Measurements from ENCODE around the gene CENPW.

CENPW gene

GRCh38 chr6:126373344-126373743 lies 33.4 kb downstream of the CENPW start:
- no peak for DNase-seq (ENCODE audit: low spot score)

GRCh38 chr6:126374372-126374771 lies 34.5 kb downstream of the CENPW start:
- DNase-seq (ENCODE audit: low spot score) = no peak

GRCh38 chr6:126376682-126377081 lies 36.8 kb downstream of the CENPW start:
- DNase-seq (ENCODE audit: low spot score) = peak; percentile 19

- DNase-seq (ENCODE audit: low spot score) = no peak
Observed at GRCh38 chr6:126377594-126378153, 37.8 kb downstream of the CENPW start.

GRCh38 chr6:126380072-126380583 lies 40.2 kb downstream of the CENPW start:
- no peak for DNase-seq (ENCODE audit: low spot score)

- no peak for DNase-seq (ENCODE audit: low spot score)
Observed at GRCh38 chr6:126381498-126381897, 41.6 kb downstream of the CENPW start.

GRCh38 chr6:126383203-126383602 lies 43.3 kb downstream of the CENPW start:
- no peak for DNase-seq (ENCODE audit: low spot score)

GRCh38 chr6:126385536-126385935 lies 45.6 kb downstream of the CENPW start:
- no peak for DNase-seq (ENCODE audit: low spot score)

GRCh38 chr6:126388104-126388598 lies 48.2 kb downstream of the CENPW start:
- no peak for DNase-seq (ENCODE audit: low spot score)

- no peak for DNase-seq (ENCODE audit: low spot score)
Observed at GRCh38 chr6:126396131-126396530, 56.2 kb downstream of the CENPW start.

All from iPS-NIHi11 (cell line).